GM18870 (cell line): ENCODE results near the gene NUP210L.

ENCODE experiments used
- ATAC-seq: cut with Tn5 transposase; IDR thresholded peaks from one replicate; pipeline ENCODE4 v1.9.1; 2021; ENCODE audit warnings: moderate library complexity; ENCODE audit not compliant: unreplicated experiment

Gene NUP210L

DNA sequence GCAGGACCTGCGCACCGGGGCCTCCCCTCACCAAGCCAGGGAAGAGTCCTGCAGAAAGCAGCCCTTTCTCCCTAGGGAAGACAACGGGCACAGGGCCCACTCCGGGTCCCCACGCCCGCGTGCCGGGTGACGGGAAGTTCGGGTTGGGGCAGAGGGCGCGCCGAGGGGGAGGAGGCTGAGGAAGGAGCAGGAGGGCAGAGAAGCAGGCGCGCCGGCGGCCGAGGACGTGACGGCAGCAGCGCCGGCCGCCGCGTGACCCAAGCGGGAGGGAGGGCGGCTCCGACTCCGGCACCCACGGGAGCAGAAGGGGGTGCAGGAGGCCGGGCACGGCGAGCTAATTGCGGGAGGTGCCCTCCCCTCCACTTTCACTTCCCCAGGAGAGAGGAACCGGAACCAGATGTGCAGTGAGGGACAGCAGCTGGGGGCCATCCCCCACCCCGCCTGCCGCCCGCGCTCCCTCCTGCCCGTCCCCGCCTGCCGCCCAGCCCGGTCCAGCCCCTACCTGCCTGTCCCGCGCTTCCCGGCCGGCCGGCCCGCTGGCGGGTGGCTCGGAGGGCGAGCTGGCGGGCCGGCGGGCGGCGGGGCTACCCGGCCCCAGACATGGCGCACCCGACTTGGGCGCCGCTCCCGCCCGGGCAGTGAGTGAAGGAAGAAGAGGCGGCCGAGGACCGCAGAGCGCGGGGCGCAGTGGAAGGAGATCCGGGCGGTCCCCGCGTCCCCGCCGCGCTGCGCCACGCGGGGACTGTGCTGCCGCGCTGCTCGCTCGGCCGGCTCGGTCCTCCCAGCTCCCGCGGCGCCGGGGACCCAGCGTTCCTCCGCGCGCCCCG is 208.9 kb downstream of the NUP210L start:
- ATAC-seq, result peak; percentile 68

DNA sequence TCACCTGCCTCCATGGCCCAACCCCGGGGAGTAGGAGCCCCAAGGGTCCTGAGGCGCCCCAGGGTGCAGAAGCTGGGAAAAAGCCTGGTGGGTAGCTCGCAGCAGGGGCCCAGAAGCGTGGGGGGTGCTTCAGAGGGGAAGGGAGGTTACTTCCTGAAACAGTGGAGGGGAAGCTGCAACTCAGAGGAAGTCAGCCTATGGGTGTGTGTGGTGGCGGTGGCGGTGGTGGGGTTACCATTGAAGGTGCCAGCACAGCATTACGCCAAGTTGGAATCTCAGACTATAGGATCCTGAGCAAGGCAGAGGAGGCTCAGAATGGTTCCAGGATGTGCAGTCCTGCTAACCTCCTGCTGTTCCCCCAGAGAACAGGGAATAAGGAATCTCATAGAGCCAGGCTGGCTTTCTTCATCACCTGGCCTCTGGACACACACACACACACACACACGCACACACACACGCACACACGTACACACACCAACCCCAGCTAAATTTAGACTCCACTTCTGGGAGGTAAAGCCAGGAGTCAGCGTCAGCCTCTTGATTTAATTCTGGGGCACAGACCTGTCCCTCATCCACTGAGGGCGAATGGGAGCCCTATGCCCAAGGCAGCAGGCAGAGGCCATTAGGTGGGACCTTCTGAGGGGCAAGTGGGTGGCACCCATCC is 209.6 kb downstream of the NUP210L start:
- no peak for ATAC-seq

DNA sequence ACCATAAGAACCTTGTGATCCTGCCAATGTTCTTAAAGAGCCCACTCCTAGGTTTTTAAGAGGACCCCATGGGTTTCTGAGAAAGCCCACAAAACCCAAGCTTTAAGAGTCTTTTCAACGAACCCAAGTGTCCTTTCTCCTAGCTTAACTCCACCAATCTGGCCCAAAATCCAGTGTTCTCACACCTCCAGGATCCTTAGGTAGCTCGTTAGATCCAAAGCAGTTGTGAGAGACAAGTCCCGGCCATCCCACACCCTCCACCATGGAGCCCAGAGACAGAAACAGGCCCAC is 210.1 kb downstream of the NUP210L start:
- no peak for ATAC-seq

DNA sequence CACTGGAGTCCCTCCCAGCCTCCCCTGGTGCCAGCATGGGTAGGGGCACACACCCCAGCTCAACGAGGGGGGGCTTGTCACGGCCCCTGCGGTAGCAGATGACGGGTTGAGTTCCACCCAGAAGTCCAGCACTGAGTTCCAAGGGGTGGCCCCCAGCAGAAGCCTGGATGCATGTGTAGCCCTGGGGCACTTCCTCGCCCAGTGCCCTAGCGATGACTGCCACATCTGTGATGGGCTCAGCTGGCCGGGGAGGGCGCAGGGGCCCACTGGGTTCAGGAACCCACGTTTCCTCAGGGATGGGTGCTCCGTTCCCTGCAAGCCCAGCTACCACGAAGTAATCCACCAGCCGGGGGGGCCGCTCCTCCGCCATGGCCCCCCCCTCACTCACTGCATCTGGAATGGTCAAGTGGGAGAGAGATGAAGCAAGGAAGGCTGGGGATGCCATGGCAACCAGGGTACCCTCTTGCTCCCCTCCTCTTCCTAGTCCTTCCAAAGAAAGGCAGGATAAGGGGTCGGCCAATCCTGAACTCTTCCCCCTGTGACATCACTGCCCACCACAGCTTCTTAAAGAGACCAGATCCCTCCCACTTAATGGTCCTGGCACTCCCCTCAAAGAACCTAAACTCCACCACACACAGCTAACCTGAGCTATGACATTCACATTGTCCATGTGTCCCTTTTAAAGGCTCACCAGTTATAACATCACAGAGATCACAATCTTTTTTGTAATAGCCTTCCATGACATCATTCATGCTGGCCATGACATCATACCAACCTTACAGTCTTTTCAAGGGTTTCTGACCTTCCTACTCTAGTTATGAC is 210.7 kb downstream of the NUP210L start:
- ATAC-seq, result no peak

DNA sequence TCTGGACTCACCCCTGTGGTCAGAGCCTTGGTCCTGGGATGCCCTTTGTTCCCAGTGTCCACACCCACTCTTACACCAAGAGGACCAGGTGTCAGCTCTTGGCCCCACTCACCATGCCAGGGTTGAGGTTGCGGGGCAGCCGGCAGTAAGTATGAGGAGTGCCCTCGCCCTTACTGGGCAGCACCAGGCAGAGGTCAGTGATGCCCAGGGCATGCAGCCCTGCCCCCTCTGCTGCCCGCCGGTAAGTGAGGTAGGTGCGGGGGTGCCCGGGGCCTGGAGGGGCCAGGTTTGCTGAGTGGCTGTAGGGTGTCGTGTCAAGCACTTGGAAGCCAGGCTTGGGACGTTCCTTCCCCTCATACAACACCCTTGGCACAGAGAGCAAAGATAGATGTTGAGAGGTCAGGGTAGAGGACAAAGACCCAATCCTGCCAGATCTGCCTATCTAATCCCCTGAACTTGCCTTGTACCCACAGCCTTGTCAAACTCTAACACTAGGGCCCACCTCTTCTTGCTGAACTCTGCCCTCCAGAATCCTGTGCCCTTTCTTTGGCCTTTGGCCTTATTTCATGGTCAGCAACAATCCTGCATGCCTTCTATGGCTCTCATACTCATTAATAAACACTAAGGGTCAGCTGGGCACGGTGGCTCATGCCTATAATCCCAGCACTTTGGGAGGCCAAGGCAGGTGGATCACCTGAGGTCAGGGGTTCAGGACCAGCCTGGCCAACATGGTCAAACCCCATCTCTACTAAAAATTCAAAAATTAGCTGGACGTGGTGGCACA is 211.9 kb downstream of the NUP210L start:
- ATAC-seq, result no peak
